Measurements from ENCODE around the gene BAZ1A. TPM values are rescaled to one million over a fixed set of nuclear protein-coding genes. Genes with fewer than 3 reads are reported as not detected.

BAZ1A gene
- total and polyA plus RNA-seq, 2 of the 8 experiments (the other 6 are each of a cell fraction or from before 2014, with no cell fraction given) = 8.0 to 23.1 TPM

- TF ChIP-seq CHD7 (IDR thresholded peaks at IDR 0.05; ENCODE audit: insufficient replicate concordance, low read length) (no peak), GABPA (IDR thresholded peaks at IDR 0.05; ENCODE audit: borderline replicate concordance, insufficient read depth, low read length) (no peak), SIN3A (conservative IDR thresholded peaks at IDR 0.05 in 1 of 2, IDR thresholded peaks at IDR 0.05 in 1 of 2; ENCODE audit: low read depth in 1 of 2, low read length in 2 of 2) (no peak), TBP (IDR thresholded peaks at IDR 0.05; ENCODE audit: low read depth, low read length) (no peak), CEBPB (IDR thresholded peaks at IDR 0.05; ENCODE audit: low read depth, low read length) (no peak), TAF1 (IDR thresholded peaks at IDR 0.05; ENCODE audit: low read depth, low read length) (no peak), USF2 (IDR thresholded peaks at IDR 0.05; ENCODE audit: low read length) (no peak), SP2 (IDR thresholded peaks at IDR 0.05; ENCODE audit: low read length) (no peak)
Measured at GRCh38 chr14:34785223-34786006, 89.7 kb downstream of the BAZ1A start (continued).
